SU-DHL-6 (cell line): ENCODE data around the gene KLHL29.

Experiments used
- CTCF ChIP-seq: fragments of 200-600 bp; sonication (generic); IDR thresholded peaks from one replicate; pipeline ENCODE4 v1.5.1; 2017; ENCODE audit warnings: antibody characterized with exemption, mild to moderate bottlenecking, low read length, moderate library complexity; ENCODE audit not compliant: insufficient read depth, poor library complexity, severe bottlenecking
- EZH2phosphoT487 ChIP-seq: fragments of 200-600 bp; sonication (generic), shearing (Covaris generic); conservative IDR thresholded peaks from 2 replicates; pipeline ENCODE4 v1.6.1; 2018; ENCODE audit warnings: mild to moderate bottlenecking, antibody characterized with exemption, low read length, moderate library complexity, mixed read lengths

- TF ChIP-seq CTCF = no peak
- no peak for TF ChIP-seq EZH2phosphoT487
These were observed 61.9 kb downstream of the KLHL29 start for GRCh38 chr2:23446916-23447315.
